GM12891 (cell line): ENCODE results near the gene ZNF827.

ENCODE experiments used
- POLR2A ChIP-seq: IDR thresholded peaks from 2 replicates; pipeline ENCODE4 v1.6.1; 2011; ENCODE audit warnings: low read depth, low read length, control low read depth
- POLR2AphosphoS5 ChIP-seq: IDR thresholded peaks from 2 replicates; pipeline ENCODE4 v1.6.1; 2011; ENCODE audit warnings: low read depth, low read length, control low read depth
- SPI1 ChIP-seq: IDR thresholded peaks from 2 replicates; pipeline ENCODE4 v1.6.1; 2011; ENCODE audit warnings: low read depth, low read length, control low read depth

- TF ChIP-seq POLR2A (no peak), POLR2AphosphoS5 (no peak), SPI1 (peak; percentile 85)
Measured at GRCh38 chr4:145840801-145841200, 97.8 kb downstream of the ZNF827 start.
